ENCODE data around the gene EPHA6. TPM values are rescaled to one million over a fixed set of nuclear protein-coding genes. Genes with fewer than 3 reads are reported as not detected.

Gene EPHA6
- total and polyA plus RNA-seq, 2 donors (not counting 1 experiment from before 2014, with no cell fraction given), result not detected

DNA sequence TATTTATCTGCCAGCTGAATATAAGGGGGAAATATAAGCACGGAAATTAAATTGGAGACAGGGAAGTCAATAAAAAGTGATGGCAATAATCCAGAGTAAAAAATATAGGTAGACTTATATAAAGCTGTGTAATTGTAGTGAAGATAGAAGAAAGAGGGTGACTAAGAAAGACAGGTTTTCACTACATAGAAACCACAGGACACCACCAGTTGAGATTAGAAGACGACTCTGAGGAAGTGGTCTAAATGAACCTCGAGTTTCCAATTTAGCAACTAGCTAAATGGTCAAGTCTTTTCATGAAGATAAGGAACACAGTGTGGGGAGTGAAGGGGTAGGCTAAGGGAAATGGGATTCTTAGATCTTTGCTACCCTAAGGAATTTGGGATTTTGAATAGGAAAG is 761.3 kb downstream of the EPHA6 start:
- intact Hi-C loops (cut with micrococcal nuclease), result no loop called here
- POLR2A ChIA-PET, result no interaction called here
- CTCF ChIA-PET, result no interaction called here

DNA sequence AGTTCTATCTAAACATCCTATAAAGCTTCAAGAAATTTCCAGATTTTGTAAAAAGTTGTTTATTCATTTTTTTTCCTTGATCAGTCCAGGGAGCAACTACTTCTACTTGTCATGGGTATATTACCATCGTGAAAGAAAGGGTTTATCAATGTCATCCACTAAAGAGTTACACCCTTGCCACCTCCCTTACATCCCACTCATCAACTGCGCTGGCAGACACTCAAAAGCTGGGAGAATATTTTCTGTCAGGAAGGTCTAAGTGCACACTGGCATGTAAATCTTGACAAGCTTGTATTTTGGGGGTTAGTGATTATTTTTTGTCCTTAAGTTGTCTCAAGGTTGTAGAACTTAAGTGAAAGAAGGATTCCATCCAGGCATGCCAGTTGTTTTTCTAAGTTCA is 761.8 kb downstream of the EPHA6 start:
- H3K36me3 ChIP-seq (replicated peaks in 1 of 2; ENCODE audit: control extremely low read depth in 1 of 2, control insufficient read depth in 1 of 2, extremely low read depth in 1 of 2, insufficient read depth in 2 of 2, low read length in 1 of 2), result no peaks in the 10 kb centered on the region
- H3K4me3 Mint-ChIP-seq, result no peak overlapping the region

More for the DNA sequence above, 761.3 kb downstream of the EPHA6 start:
- Histone ChIP-seq H3K9ac (ENCODE audit: low read length) (no peak overlapping the region), H2AFZ (ENCODE audit: insufficient read depth, low read depth, low read length, poor library complexity, severe bottlenecking) (no peak overlapping the region), H4K20me1 (ENCODE audit: control insufficient read depth, insufficient read depth, low read length, poor library complexity, severe bottlenecking) (no peaks in the 10 kb centered on the region), H3K4me3 (ENCODE audit: control extremely low read depth in 1 of 5, extremely low read depth in 1 of 5, insufficient read depth in 1 of 5, low read depth in 2 of 5, low read length in 4 of 5) (no peak overlapping the region), H3K27me3 (replicated peaks in 1 of 4; ENCODE audit: control extremely low read depth in 1 of 4, control insufficient read depth in 3 of 4, insufficient read depth in 4 of 4, low read length in 3 of 4) (no peaks in the 10 kb centered on the region), H3K36me3 (replicated peaks in 1 of 2; ENCODE audit: control extremely low read depth in 1 of 2, control insufficient read depth in 1 of 2, extremely low read depth in 1 of 2, insufficient read depth in 2 of 2, low read length in 1 of 2) (no peaks in the 10 kb centered on the region), H3K79me2 (ENCODE audit: control insufficient read depth, insufficient read depth, low read length) (no peaks in the 10 kb centered on the region), H3K9me3 (ENCODE audit: control extremely low read depth in 1 of 3, control insufficient read depth in 2 of 3, insufficient read depth in 1 of 3, low read length in 2 of 3) (no peaks in the 10 kb centered on the region), H3K27ac (ENCODE audit: low read length in 2 of 2) (no peak overlapping the region), H3K4me1 (ENCODE audit: control insufficient read depth in 2 of 2, insufficient read depth in 2 of 2, low read length in 2 of 2) (no peaks in the 10 kb centered on the region), H3K4me2 (replicated peaks; ENCODE audit: low read depth, low read length, poor library complexity, severe bottlenecking) (no peak overlapping the region)
- Mint-ChIP-seq H3K9me3 (ENCODE audit: insufficient read depth) (peaks cover 3% of the 10 kb centered on the region), H3K4me1 (no peaks in the 10 kb centered on the region), H3K27ac (no peak overlapping the region), H3K4me3 (no peak overlapping the region), H3K27me3 (no peaks in the 10 kb centered on the region)
- DNase-seq (no peak), ATAC-seq (ENCODE audit: low read depth) (no peak)
- TF ChIP-seq, protein P1, sequence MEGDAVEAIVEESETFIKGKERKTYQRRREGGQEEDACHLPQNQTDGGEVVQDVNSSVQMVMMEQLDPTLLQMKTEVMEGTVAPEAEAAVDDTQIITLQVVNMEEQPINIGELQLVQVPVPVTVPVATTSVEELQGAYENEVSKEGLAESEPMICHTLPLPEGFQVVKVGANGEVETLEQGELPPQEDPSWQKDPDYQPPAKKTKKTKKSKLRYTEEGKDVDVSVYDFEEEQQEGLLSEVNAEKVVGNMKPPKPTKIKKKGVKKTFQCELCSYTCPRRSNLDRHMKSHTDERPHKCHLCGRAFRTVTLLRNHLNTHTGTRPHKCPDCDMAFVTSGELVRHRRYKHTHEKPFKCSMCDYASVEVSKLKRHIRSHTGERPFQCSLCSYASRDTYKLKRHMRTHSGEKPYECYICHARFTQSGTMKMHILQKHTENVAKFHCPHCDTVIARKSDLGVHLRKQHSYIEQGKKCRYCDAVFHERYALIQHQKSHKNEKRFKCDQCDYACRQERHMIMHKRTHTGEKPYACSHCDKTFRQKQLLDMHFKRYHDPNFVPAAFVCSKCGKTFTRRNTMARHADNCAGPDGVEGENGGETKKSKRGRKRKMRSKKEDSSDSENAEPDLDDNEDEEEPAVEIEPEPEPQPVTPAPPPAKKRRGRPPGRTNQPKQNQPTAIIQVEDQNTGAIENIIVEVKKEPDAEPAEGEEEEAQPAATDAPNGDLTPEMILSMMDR (IDR thresholded peaks at IDR 0.05), result no peak
- TF ChIP-seq EZH2 (IDR thresholded peaks at IDR 0.05; ENCODE audit: borderline replicate concordance, insufficient read depth, low read depth, low read length, poor library complexity, severe bottlenecking), result no peak
- WGBS (ENCODE audit: insufficient coverage), result 40% methylated on average over 1 of the region's 3 CpGs

More for the DNA sequence above, 761.8 kb downstream of the EPHA6 start:
- H3K4me1 ChIP-seq (ENCODE audit: control insufficient read depth in 2 of 2, insufficient read depth in 2 of 2, low read length in 2 of 2), result no peaks in the 10 kb centered on the region
- H2AFZ ChIP-seq (ENCODE audit: insufficient read depth, low read depth, low read length, poor library complexity, severe bottlenecking), result no peak overlapping the region
- H3K9ac ChIP-seq (ENCODE audit: low read length), result no peak overlapping the region
- H3K27ac Mint-ChIP-seq, result no peak overlapping the region
- no peaks in the 10 kb centered on the region for H3K9me3 ChIP-seq (ENCODE audit: control extremely low read depth in 1 of 3, control insufficient read depth in 2 of 3, insufficient read depth in 1 of 3, low read length in 2 of 3)
- ChIA-PET CTCF (no interaction called here), POLR2A (no interaction called here)
- no peak overlapping the region for H3K4me2 ChIP-seq (replicated peaks; ENCODE audit: low read depth, low read length, poor library complexity, severe bottlenecking)
- no peaks in the 10 kb centered on the region for H4K20me1 ChIP-seq (ENCODE audit: control insufficient read depth, insufficient read depth, low read length, poor library complexity, severe bottlenecking)
- H3K79me2 ChIP-seq (ENCODE audit: control insufficient read depth, insufficient read depth, low read length), result no peaks in the 10 kb centered on the region
- H3K4me1 Mint-ChIP-seq, result no peaks in the 10 kb centered on the region
- no peak for TF ChIP-seq EZH2 (IDR thresholded peaks at IDR 0.05; ENCODE audit: borderline replicate concordance, insufficient read depth, low read depth, low read length, poor library complexity, severe bottlenecking)
- TF ChIP-seq, protein P1 (IDR thresholded peaks at IDR 0.05), result no peak
- no peaks in the 10 kb centered on the region for H3K27me3 Mint-ChIP-seq
- H3K9me3 Mint-ChIP-seq (ENCODE audit: insufficient read depth), result peaks cover 3% of the 10 kb centered on the region
- no peak overlapping the region for H3K27ac ChIP-seq (ENCODE audit: low read length in 2 of 2)
- intact Hi-C loops (cut with micrococcal nuclease), result no loop called here
- DNase-seq, result no peak
- WGBS (ENCODE audit: insufficient coverage), result no CpG with 5 or more reads among the region's 2 CpGs
- no peak overlapping the region for H3K4me3 ChIP-seq (ENCODE audit: control extremely low read depth in 1 of 5, extremely low read depth in 1 of 5, insufficient read depth in 1 of 5, low read depth in 2 of 5, low read length in 4 of 5)
- H3K27me3 ChIP-seq (replicated peaks in 1 of 4; ENCODE audit: control extremely low read depth in 1 of 4, control insufficient read depth in 3 of 4, insufficient read depth in 4 of 4, low read length in 3 of 4), result no peaks in the 10 kb centered on the region
- no peak for ATAC-seq (ENCODE audit: low read depth)

All from B cell (primary cell).